ENCODE data around the gene PDE11A. TPM values are rescaled to one million over a fixed set of nuclear protein-coding genes. Genes with fewer than 3 reads are reported as not detected.

PDE11A gene
- total and polyA plus RNA-seq, 2 of the 13 experiments (the other 11 are each of a cell fraction or from before 2014, with no cell fraction given): 1.2 to 1.7 TPM

DNA sequence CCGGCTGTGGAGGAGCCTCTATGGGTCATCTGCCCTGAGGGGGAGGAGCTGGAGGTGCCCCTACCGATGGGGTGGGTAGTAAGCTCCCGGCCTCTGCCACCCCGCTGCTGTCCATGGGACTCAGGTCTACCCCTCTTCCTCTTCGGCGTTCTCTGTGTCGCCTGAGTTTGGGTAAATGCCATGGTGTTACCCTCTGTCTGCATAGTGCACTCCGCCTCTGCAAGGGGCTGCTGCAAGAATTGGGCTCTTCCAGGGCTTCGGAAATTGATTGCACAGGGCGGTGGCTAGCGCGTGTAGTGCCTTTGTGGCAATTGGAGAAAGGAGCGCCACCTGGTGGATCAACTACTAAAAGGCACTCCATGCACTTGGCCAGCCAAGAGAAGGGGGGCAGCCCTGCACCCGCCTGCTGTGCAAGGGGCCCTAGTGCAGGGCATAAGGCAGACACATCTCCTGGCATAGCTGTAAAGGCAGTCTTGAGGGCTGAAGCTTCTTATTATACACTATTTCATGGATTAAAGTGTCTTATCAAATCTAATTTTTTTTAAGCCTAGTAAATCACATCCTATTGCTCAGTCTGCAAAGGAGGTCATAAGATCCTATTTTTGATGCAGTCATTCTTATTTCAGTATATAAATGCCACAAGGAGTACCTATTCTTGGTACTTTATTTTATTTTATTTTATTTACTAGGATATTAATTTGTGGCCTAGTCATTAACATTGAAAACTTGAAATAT is 308.9 kb downstream of the PDE11A start (continued):
- TF ChIP-seq, protein P1, sequence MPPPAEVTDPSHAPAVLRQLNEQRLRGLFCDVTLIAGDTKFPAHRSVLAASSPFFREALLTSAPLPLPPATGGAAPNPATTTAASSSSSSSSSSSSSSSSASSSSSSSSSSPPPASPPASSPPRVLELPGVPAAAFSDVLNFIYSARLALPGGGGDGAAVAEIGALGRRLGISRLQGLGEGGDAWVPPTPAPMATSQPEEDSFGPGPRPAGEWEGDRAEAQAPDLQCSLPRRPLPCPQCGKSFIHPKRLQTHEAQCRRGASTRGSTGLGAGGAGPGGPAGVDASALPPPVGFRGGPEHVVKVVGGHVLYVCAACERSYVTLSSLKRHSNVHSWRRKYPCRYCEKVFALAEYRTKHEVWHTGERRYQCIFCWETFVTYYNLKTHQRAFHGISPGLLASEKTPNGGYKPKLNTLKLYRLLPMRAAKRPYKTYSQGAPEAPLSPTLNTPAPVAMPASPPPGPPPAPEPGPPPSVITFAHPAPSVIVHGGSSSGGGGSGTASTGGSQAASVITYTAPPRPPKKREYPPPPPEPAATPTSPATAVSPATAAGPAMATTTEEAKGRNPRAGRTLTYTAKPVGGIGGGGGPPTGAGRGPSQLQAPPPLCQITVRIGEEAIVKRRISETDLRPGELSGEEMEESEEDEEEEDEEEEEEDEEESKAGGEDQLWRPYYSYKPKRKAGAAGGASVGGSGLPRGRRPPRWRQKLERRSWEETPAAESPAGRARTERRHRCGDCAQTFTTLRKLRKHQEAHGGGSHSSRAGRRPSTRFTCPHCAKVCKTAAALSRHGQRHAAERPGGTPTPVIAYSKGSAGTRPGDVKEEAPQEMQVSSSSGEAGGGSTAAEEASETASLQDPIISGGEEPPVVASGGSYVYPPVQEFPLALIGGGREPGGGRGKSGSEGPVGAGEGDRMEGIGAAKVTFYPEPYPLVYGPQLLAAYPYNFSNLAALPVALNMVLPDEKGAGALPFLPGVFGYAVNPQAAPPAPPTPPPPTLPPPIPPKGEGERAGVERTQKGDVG (CRISPR knock-in tag; IDR thresholded peaks at IDR 0.05; ENCODE audit: borderline replicate concordance): no peak; the same call in 1 of the 2 replicates
- no peak for TF ChIP-seq ZNF292 (CRISPR knock-in tag; IDR thresholded peaks at IDR 0.05; ENCODE audit: borderline replicate concordance, low read depth)
- TF ChIP-seq ZNF230 (CRISPR knock-in tag; IDR thresholded peaks at IDR 0.05): no peak
- TF ChIP-seq MLX (CRISPR knock-in tag; IDR thresholded peaks at IDR 0.05): no peak
- TF ChIP-seq AKNA (CRISPR knock-in tag; IDR thresholded peaks at IDR 0.05; ENCODE audit: borderline replicate concordance): no peak
- TF ChIP-seq ZSCAN31 (CRISPR knock-in tag; IDR thresholded peaks at IDR 0.05; ENCODE audit: low read depth): no peak
- no peak for TF ChIP-seq SRSF9 (IDR thresholded peaks at IDR 0.05; ENCODE audit: borderline replicate concordance, insufficient read depth, low read depth, low read length, poor library complexity, severe bottlenecking)
- TF ChIP-seq ZNF496 (CRISPR knock-in tag; IDR thresholded peaks at IDR 0.05; ENCODE audit: insufficient replicate concordance): no peak
- peak; percentile 50; the same call in 1 of the 2 replicates for TF ChIP-seq ZNF788 (CRISPR knock-in tag; IDR thresholded peaks at IDR 0.05; ENCODE audit: borderline replicate concordance)
- TF ChIP-seq DPF2 (CRISPR knock-in tag; IDR thresholded peaks at IDR 0.05; ENCODE audit: borderline replicate concordance, low read depth): no peak
- no peak for TF ChIP-seq ZFY (CRISPR knock-in tag; IDR thresholded peaks at IDR 0.05)
- 0 out of 2 replicates have a peak, but pooled peaks have one; percentile 28 for TF ChIP-seq SMAD1 (CRISPR knock-in tag; IDR thresholded peaks at IDR 0.05; ENCODE audit: borderline replicate concordance, low read depth)
- TF ChIP-seq MED13 (CRISPR knock-in tag; IDR thresholded peaks at IDR 0.05): no peak
- TF ChIP-seq RXRA (CRISPR knock-in tag; IDR thresholded peaks at IDR 0.05): peak; percentile 54; the same call in 1 of the 2 replicates
- TF ChIP-seq BORCS8-MEF2B (CRISPR knock-in tag; IDR thresholded peaks at IDR 0.05): peak; percentile 65; the same call in 1 of the 2 replicates
- TF ChIP-seq, protein P2, sequence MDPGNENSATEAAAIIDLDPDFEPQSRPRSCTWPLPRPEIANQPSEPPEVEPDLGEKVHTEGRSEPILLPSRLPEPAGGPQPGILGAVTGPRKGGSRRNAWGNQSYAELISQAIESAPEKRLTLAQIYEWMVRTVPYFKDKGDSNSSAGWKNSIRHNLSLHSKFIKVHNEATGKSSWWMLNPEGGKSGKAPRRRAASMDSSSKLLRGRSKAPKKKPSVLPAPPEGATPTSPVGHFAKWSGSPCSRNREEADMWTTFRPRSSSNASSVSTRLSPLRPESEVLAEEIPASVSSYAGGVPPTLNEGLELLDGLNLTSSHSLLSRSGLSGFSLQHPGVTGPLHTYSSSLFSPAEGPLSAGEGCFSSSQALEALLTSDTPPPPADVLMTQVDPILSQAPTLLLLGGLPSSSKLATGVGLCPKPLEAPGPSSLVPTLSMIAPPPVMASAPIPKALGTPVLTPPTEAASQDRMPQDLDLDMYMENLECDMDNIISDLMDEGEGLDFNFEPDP (CRISPR knock-in tag; conservative IDR thresholded peaks at IDR 0.05): 0 out of 2 replicates have a peak, but pooled peaks have one; percentile 92
